Heart right ventricle (tissue), 16 donors: ENCODE measurements around the gene TMCC3. TPM values are rescaled to one million over a fixed set of nuclear protein-coding genes. Genes with fewer than 3 reads are reported as not detected.

ENCODE experiments used
- ATAC-seq, 8 donors: fragments of 200-7000 bp; cut with Tn5 transposase; one replicate each; pipeline ENCODE4 v1.9.1; 2020; ENCODE audit warnings: mild to moderate bottlenecking in 8 of 8, moderate library complexity in 8 of 8, moderate number of reproducible peaks in 1 of 8
- DNase-seq, 2 donors: peaks; one replicate each; pipeline ENCODE4 v3.0.0-alpha.2; 2020
- H3K27ac ChIP-seq, 10 donors: fragments of 200-600 bp; sonication (generic) in 2 of 10; one replicate each; pipeline versions ENCODE4 v1.5.0 to v1.8.0; 2020 to 2022; ENCODE audit warnings: mild to moderate bottlenecking in 3 of 10
- H3K27me3 ChIP-seq, 7 donors: fragments of 200-600 bp; one replicate each; pipeline ENCODE4 v1.8.0; 2021 to 2022; ENCODE audit warnings: mild to moderate bottlenecking in 2 of 7
- H3K36me3 ChIP-seq, 9 donors: fragments of 200-600 bp; sonication (generic) in 1 of 9; one replicate each; pipeline versions ENCODE4 v1.5.0 to v1.8.0; 2020 to 2022; ENCODE audit warnings: mild to moderate bottlenecking in 2 of 9
- H3K4me1 ChIP-seq, 9 donors: fragments of 200-600 bp; sonication (generic) in 1 of 9; one replicate each; pipeline versions ENCODE4 v1.5.0 to v1.8.0; 2020 to 2022; ENCODE audit warnings: mild to moderate bottlenecking in 4 of 9
- H3K4me3 ChIP-seq, 10 donors: fragments of 200-600 bp; sonication (generic) in 2 of 10; one replicate each; pipeline versions ENCODE4 v1.5.0 to v1.8.0; 2020 to 2022; ENCODE audit warnings: mild to moderate bottlenecking in 7 of 10, moderate library complexity in 2 of 10
- H3K9me3 ChIP-seq, 11 donors: fragments of 200-600 bp in 10 of 11; sonication (generic) in 2 of 11; one replicate each; pipeline versions ENCODE4 v1.5.0 to v1.8.0; 2013 to 2022; ENCODE audit warnings: mild to moderate bottlenecking in 2 of 11, control low read depth in 1 of 11, moderate library complexity in 1 of 11
- CTCF ChIP-seq, 9 donors: fragments of 200-600 bp; sonication (generic) in 2 of 9; IDR thresholded peaks; one replicate each; pipeline versions ENCODE4 v1.5.0 to v1.8.0; 2021 to 2022; ENCODE audit warnings: antibody characterized with exemption in 9 of 9, mild to moderate bottlenecking in 5 of 9, moderate library complexity in 1 of 9
- WGBS, 2 donors: extraction: QIAGEN DNeasy Blood & Tissue Kit; methylation state at CpG; one replicate each; pipeline ENCODE4 v1.1.7; 2013; ENCODE audit warnings: inconsistent platforms in 1 of 2; 5-methylcytosine and 5-hydroxymethylcytosine counted together
- intact Hi-C, 10 donors: fragments of 100-400 bp; cut with DNase I; formaldehyde crosslinking; loops; one replicate each; pipeline versions ENCODE4 v1.11.1 to v1.14.2; 2022
- polyA plus RNA-seq, 2 donors: library from polyadenylated mRNA; stranded (reverse); fragments of 200-250 nt; gene quantifications; one replicate each; pipeline ENCODE4 v1.2.3, GENCODE V29; 2013
- total RNA-seq, 10 donors: library from RNA; stranded (reverse); fragmentation: NEBNext Ultra II Directional in 3 of 10; extraction: Animal tissue kit (Norgen Biotek cat#: 25700) in 3 of 10; gene quantifications; one replicate each; pipeline versions ENCODE4 v1.2.1 to v1.2.4, GENCODE V29; 2021 to 2023
- donor health status: Arrhythmogenic right ventricular cardiomyopathy.
- donor health status: ischemic (EF 13 %, LVEDD 7.1; RV severe dilation, severe dysfunction).
- donor health status: healthy with polysubstance abuse.
- donor health status: DM: no; HTN: yes; CAD: no.
- donor health status: DM: no; HTN: no; CAD: no.
- donor health status: ischemic (EF 25% LVEDD 6.9; RV normal size, moderate dysfunction).
- donor health status: ischemic (EF 25% LVEDD 5.7; RV mildly dilated, moderate dysfunction).
- donor health status: healthy.
- donor health status: DM: yes; HTN: yes; CAD: no.
- donor health status: Ischemic cardiomyopathy.
- donor health status: ischemic (EF 35%, LVEDD 5.7; RV mildly dilated, moderate dysfunction).
- donor health status: nonischemic (EF 11% LVEDD 7.7; RV severe dilation, severe dysfunction).
- donor health status: DM: yes; HTN: yes; CAD: no.
- donor health status: PGD.
- donor health status: ischemic (EF 29% LVEDD 5.4; RV normal size, mild dysfunction).
- donor health status: nonischemic (EF 23%, LVEDD 6.1; RV moderate dilation, normal function).

TMCC3 gene
- total and polyA plus RNA-seq, 12 donors = 0.88 to 7.3 (median 3.0) TPM

GRCh38 chr12:94673496-94673895 is 23.1 kb upstream of the TMCC3 start:
- ATAC-seq (no peak), DNase-seq (no peak)
- H3K36me3 ChIP-seq = no peaks in the 10 kb centered on the region
- H3K4me1 ChIP-seq = peaks cover 0 to 49% (median 19%) of the 10 kb centered on the region in 9 donors
- H3K27ac ChIP-seq = peak overlapping the region in 1 of 10 donors; percentile 56
- no peaks in the 10 kb centered on the region for H3K9me3 ChIP-seq
- H3K27me3 ChIP-seq = no peaks in the 10 kb centered on the region
- intact Hi-C loops = loop anchor here in 1 of 10 donors (10.0 kb wide), 1 partner anchor 91 kb away; no protein-coding TSS in a partner anchor
- 57 to 68% methylated on average over 4 of the region's 4 CpGs for WGBS, 2 donors
- TF ChIP-seq CTCF (IDR thresholded peaks at IDR 0.05) = no peak
- H3K4me3 ChIP-seq = no peak overlapping the region

GRCh38 chr12:94671917-94672316 is 21.6 kb upstream of the TMCC3 start:
- H3K36me3 ChIP-seq = no peaks in the 10 kb centered on the region
- WGBS, 2 donors = 94 to 100% methylated on average over 1 of the region's 1 CpG
- no peak for TF ChIP-seq CTCF (IDR thresholded peaks at IDR 0.05)
- peaks cover 0 to 36% (median 19%) of the 10 kb centered on the region in 9 donors for H3K4me1 ChIP-seq
- intact Hi-C loops = loop anchor here in 1 of 10 donors (10.0 kb wide), 1 partner anchor 93 kb away; no protein-coding TSS in a partner anchor
- no peaks in the 10 kb centered on the region for H3K27me3 ChIP-seq
- no peak for DNase-seq
- no peaks in the 10 kb centered on the region for H3K9me3 ChIP-seq
- no peak overlapping the region for H3K27ac ChIP-seq
- no peak overlapping the region for H3K4me3 ChIP-seq
- no peak for ATAC-seq

GRCh38 chr12:94670898-94671297 is 20.5 kb upstream of the TMCC3 start:
- Histone ChIP-seq H3K9me3 (no peaks in the 10 kb centered on the region), H3K36me3 (no peaks in the 10 kb centered on the region), H3K27me3 (no peaks in the 10 kb centered on the region), H3K4me3 (no peak overlapping the region), H3K4me1 (peaks cover 0 to 26% (median 19%) of the 10 kb centered on the region in 9 donors), H3K27ac (no peak overlapping the region)
- intact Hi-C loops = loop anchor here in 1 of 10 donors (10.0 kb wide), 1 partner anchor 94 kb away; no protein-coding TSS in a partner anchor
- 67 to 71% methylated on average over 2 of the region's 2 CpGs for WGBS, 2 donors
- no peak for ATAC-seq
- TF ChIP-seq CTCF (IDR thresholded peaks at IDR 0.05) = no peak
- no peak for DNase-seq

GRCh38 chr12:94670075-94670474 is 19.7 kb upstream of the TMCC3 start:
- ATAC-seq (no peak), DNase-seq (no peak)
- Histone ChIP-seq H3K4me3 (no peak overlapping the region), H3K9me3 (no peaks in the 10 kb centered on the region), H3K27me3 (no peaks in the 10 kb centered on the region), H3K27ac (no peak overlapping the region), H3K4me1 (peaks cover 0 to 20% (median 16%) of the 10 kb centered on the region in 9 donors), H3K36me3 (no peaks in the 10 kb centered on the region)
- intact Hi-C loops = loop anchor here in 1 of 10 donors (10.0 kb wide), 1 partner anchor 95 kb away; no protein-coding TSS in a partner anchor
- WGBS, 2 donors = 90% methylated on average over 6 of the region's 6 CpGs
- TF ChIP-seq CTCF (IDR thresholded peaks at IDR 0.05) = no peak
